AG04450 (cell line): Measurements from ENCODE around the gene SINHCAF. TPM values are rescaled to one million over a fixed set of nuclear protein-coding genes. Genes with fewer than 3 reads are reported as not detected.
"Not testable (repeated sequence)": the region's sequence is repeated elsewhere in the genome, so short reads cannot be mapped to it uniquely, and the experiment has no call there.

ENCODE experiments used
- CTCF ChIA-PET: fragments of 300-600, 350-600 bp; formaldehyde crosslinking; extraction: SDS; loops from one replicate; lab custom pipeline; 2022; ENCODE audit warnings: antibody characterized with exemption, inconsistent platforms; lab: Charles Lee
- POLR2A ChIA-PET: fragments of 350-600 bp; formaldehyde crosslinking; extraction: SDS; loops from one replicate; lab custom pipeline; 2021; ENCODE audit warnings: antibody characterized with exemption, inconsistent platforms; lab: Yijun Ruan, JAX
- DNase-seq: peaks from one replicate; pipeline ENCODE4 v3.0.0-alpha.2; 2011; ENCODE audit warnings: low read depth, low spot score
- H3K27ac ChIP-seq: one replicate; pipeline ENCODE4 v1.5.1; 2012; ENCODE audit warnings: low read depth, low read length, control low read depth
- H3K27me3 ChIP-seq: one replicate; pipeline ENCODE4 v1.6.0; 2012; ENCODE audit warnings: low read length; ENCODE audit not compliant: control insufficient read depth, insufficient read depth
- H3K4me3 ChIP-seq: 2 replicates; pipeline ENCODE4 v1.5.1; 2011; ENCODE audit warnings: mild to moderate bottlenecking, low read depth, low read length, control low read depth
- H3K9me3 ChIP-seq: 2 replicates; pipeline ENCODE4 v1.5.1; 2012; ENCODE audit warnings: low read length; ENCODE audit not compliant: control insufficient read depth, insufficient read depth
- polyA plus RNA-seq: library from polyadenylated mRNA; depleted of rRNA; stranded (reverse); fragments of >200 nt; gene quantifications from 2 replicates; pipeline ENCODE4 v1.2.3, GENCODE V29; 2011
- TF ChIP-seq, protein P1 (sequence below): IDR thresholded peaks from 2 replicates; pipeline ENCODE4 v1.5.1; 2011; ENCODE audit warnings: low read depth, low read length, control low read depth, inconsistent platforms

The SINHCAF gene
- polyA plus RNA-seq, 1 experiment, result 31.6 TPM

- TF ChIP-seq, protein P1, sequence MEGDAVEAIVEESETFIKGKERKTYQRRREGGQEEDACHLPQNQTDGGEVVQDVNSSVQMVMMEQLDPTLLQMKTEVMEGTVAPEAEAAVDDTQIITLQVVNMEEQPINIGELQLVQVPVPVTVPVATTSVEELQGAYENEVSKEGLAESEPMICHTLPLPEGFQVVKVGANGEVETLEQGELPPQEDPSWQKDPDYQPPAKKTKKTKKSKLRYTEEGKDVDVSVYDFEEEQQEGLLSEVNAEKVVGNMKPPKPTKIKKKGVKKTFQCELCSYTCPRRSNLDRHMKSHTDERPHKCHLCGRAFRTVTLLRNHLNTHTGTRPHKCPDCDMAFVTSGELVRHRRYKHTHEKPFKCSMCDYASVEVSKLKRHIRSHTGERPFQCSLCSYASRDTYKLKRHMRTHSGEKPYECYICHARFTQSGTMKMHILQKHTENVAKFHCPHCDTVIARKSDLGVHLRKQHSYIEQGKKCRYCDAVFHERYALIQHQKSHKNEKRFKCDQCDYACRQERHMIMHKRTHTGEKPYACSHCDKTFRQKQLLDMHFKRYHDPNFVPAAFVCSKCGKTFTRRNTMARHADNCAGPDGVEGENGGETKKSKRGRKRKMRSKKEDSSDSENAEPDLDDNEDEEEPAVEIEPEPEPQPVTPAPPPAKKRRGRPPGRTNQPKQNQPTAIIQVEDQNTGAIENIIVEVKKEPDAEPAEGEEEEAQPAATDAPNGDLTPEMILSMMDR, result no peak
- no peak overlapping the region for H3K4me3 ChIP-seq
- H3K9me3 ChIP-seq, result no peaks in the 10 kb centered on the region
- CTCF ChIA-PET, result interaction anchor here (1.2 to 10.6 kb wide), 2 partner anchors 14 to 19 kb away, joined by 3 to 167 read pairs; no protein-coding TSS in a partner anchor
- H3K27ac ChIP-seq, result no peak overlapping the region
- peaks cover 8% of the 10 kb centered on the region for H3K27me3 ChIP-seq
- POLR2A ChIA-PET, result no interaction called here
- no peak for DNase-seq
Observed at GRCh38 chr12:31257784-31258183, 68.2 kb downstream of the SINHCAF start.

- Histone ChIP-seq H3K27me3 (peaks cover 13% of the 10 kb centered on the region), H3K4me3 (peak overlapping the region; percentile 35)
- TF ChIP-seq, protein P1, result peak; percentile 32
- DNase-seq, H3K27ac ChIP-seq, H3K9me3 ChIP-seq: not testable (repeated sequence)
- ChIA-PET POLR2A (interaction anchor here (0.6 kb wide), 1 partner anchor 17 kb away, joined by 6 read pairs; no protein-coding TSS in a partner anchor), CTCF (interaction anchor here (0.5 to 10.6 kb wide), 17 partner anchors 9 to 404 kb away, joined by 3 to 167 read pairs (median 5); no protein-coding TSS in a partner anchor)
Observed at GRCh38 chr12:31251707-31252611, 74.0 kb downstream of the SINHCAF start.

GRCh38 chr12:31250179-31250578 is 75.8 kb downstream of the SINHCAF start:
- no peak for DNase-seq
- H3K9me3 ChIP-seq, result no peaks in the 10 kb centered on the region
- H3K27ac ChIP-seq, result no peak overlapping the region
- ChIA-PET CTCF (interaction anchor here (0.9 to 2.9 kb wide), 3 partner anchors 15 to 404 kb away, joined by 3 to 87 read pairs (median 3); no protein-coding TSS in a partner anchor), POLR2A (no interaction called here)
- peaks cover 15% of the 10 kb centered on the region for H3K27me3 ChIP-seq
- TF ChIP-seq, protein P1, result no peak
- H3K4me3 ChIP-seq, result no peak overlapping the region

- Histone ChIP-seq H3K4me3 (no peak overlapping the region), H3K27ac (no peak overlapping the region), H3K9me3 (no peaks in the 10 kb centered on the region), H3K27me3 (peaks cover 15% of the 10 kb centered on the region)
- TF ChIP-seq, protein P1, result no peak
- DNase-seq, result no peak
- ChIA-PET POLR2A (no interaction called here), CTCF (interaction anchor here (2.9 kb wide), 1 partner anchor 23 kb away, joined by 87 read pairs; no protein-coding TSS in a partner anchor)
Observed at GRCh38 chr12:31249356-31249755, 76.6 kb downstream of the SINHCAF start.

GRCh38 chr12:31248815-31249214 is 77.1 kb downstream of the SINHCAF start:
- Histone ChIP-seq H3K27ac (no peak overlapping the region), H3K27me3 (peaks cover 13% of the 10 kb centered on the region), H3K9me3 (no peaks in the 10 kb centered on the region), H3K4me3 (no peak overlapping the region)
- ChIA-PET CTCF (no interaction called here), POLR2A (no interaction called here)
- TF ChIP-seq, protein P1, result no peak
- DNase-seq, result no peak
